GM19372 (cell line): ENCODE results near the gene PLEKHA4.
A peak's percentile ranks its signal among the peaks of the same experiment; 100 is the strongest.
"Not testable (repeated sequence)": the region's sequence is repeated elsewhere in the genome, so short reads cannot be mapped to it uniquely, and the experiment has no call there.

ENCODE experiments used
- ATAC-seq: cut with Tn5 transposase; IDR thresholded peaks from one replicate; pipeline ENCODE4 v1.9.1; 2021; ENCODE audit warnings: mild to moderate bottlenecking, low read depth, moderate library complexity; ENCODE audit not compliant: unreplicated experiment

Gene PLEKHA4

GRCh38 chr19:48805452-48805851, 63.0 kb downstream of the PLEKHA4 start:
- ATAC-seq = no peak

GRCh38 chr19:48804496-48804895, 63.9 kb downstream of the PLEKHA4 start:
- no peak for ATAC-seq

- ATAC-seq = no peak
Measured at GRCh38 chr19:48802623-48803022, 65.8 kb downstream of the PLEKHA4 start.

GRCh38 chr19:48799358-48800300, 68.8 kb downstream of the PLEKHA4 start:
- ATAC-seq = no peak

DNA sequence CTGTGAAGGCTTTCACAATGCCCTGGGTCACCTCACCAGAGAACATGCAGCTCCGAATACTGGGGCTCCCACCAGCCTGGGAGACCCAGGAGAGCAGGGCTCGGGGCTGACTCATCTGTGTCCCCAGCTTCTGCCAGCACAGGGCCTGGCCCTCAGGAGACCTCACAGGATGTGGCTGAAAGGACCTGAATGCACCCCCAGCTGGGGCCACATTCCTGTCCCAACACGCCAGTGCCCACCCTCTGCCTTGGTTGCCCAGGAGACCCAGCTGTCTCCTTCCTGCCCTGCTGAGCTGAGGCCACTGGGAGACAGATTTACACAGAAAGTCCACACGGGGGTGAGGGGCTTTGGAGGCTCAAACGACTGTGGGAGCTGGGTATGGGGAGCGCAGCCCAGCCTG, 69.5 kb downstream of the PLEKHA4 start:
- ATAC-seq = no peak

GRCh38 chr19:48797103-48797502, 71.3 kb downstream of the PLEKHA4 start:
- no peak for ATAC-seq

DNA sequence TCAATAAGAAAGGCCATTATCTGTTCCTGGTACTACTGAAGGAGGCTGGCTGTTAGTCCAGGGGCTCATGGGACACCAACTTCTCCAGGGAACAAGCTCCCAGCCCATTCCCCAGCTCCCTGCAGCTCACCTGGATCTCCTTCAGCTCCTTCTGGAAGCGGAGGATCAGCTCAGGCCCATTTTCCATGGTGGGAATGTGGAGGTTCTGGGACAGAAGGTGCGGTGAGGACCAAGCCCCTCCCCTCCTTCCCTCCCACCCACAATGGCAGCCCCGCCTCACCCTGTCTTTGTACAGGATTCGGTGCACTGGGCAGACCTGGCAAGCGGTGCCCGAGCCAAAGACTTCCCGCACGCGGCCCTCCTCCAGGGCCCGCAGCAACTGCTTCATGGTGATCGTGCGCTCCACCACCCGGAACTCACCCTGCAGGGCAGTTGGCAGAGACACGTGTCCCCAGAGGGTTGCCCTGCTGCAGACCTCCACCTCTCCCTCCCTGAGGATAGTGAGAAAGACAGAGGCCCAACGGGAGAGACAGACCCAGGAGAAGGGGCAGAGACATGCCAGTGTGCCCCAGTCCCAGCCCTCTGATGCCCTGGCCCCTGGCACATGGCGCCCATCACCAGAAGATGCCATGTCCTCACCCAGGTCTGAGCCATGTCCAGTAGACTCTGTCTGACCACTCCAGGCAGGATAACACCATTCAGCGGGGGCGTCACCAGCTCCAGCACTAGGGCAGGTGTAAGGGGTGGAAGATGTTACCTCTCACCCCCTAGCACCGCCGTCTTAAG, 71.9 kb downstream of the PLEKHA4 start:
- ATAC-seq = no peak

- ATAC-seq = no peak
Measured at GRCh38 chr19:48795685-48796070, 72.7 kb downstream of the PLEKHA4 start.

GRCh38 chr19:48795055-48795684, 73.2 kb downstream of the PLEKHA4 start:
- ATAC-seq = peak; percentile 79

GRCh38 chr19:48794291-48794690, 74.1 kb downstream of the PLEKHA4 start:
- no peak for ATAC-seq

GRCh38 chr19:48793271-48793670, 75.1 kb downstream of the PLEKHA4 start:
- no peak for ATAC-seq

DNA sequence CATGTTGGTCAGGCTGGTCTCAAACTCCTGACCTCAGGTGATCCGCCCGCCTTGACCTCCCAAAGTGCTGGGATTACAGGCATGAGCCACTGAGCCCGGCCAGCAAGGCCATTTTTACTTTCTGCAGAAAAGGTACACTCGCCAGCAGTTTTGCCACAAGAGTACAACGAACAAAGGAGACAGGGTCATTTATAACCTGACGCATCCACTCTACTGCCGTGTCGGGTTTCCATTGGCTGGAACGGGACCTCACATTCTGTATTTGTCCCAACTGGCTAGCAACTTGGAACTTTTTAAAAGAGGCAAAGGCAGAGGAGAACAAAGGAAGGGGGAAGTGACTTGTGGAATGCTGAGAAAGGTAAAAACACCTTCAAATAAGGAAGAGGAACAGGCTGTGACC, 81.1 kb downstream of the PLEKHA4 start:
- not testable (repeated sequence) for ATAC-seq
